NB4 (cell line): Measurements from ENCODE around the gene ATP5MG.
"Not testable (repeated sequence)": the region's sequence is repeated elsewhere in the genome, so short reads cannot be mapped to it uniquely, and the experiment has no call there.

Experiments used
- DNase-seq: peaks from one replicate; pipeline ENCODE4 v3.0.0; 2010; ENCODE audit warnings: low read depth
- H3K4me3 ChIP-seq: one replicate; pipeline ENCODE4 v1.5.1; 2011; ENCODE audit warnings: mild to moderate bottlenecking, low read depth, low read length, moderate library complexity
- CTCF ChIP-seq: IDR thresholded peaks from one replicate; pipeline ENCODE4 v1.5.1; 2012; ENCODE audit warnings: low read depth, low read length
- MAX ChIP-seq: IDR thresholded peaks from 2 replicates; pipeline ENCODE4 v1.6.1; 2011; ENCODE audit warnings: low read depth, low read length
- MYC ChIP-seq: IDR thresholded peaks from 2 replicates; pipeline ENCODE4 v1.6.1; 2011; ENCODE audit warnings: low read depth, low read length
- POLR2A ChIP-seq: IDR thresholded peaks from 2 replicates; pipeline ENCODE4 v1.6.1; 2011; ENCODE audit warnings: mild to moderate bottlenecking; ENCODE audit not compliant: insufficient read length; ENCODE audit errors: extremely low read depth

Gene ATP5MG

GRCh38 chr11:118398791-118399559 is 2.4 kb upstream of the ATP5MG start:
- no peak for TF ChIP-seq POLR2A
- TF ChIP-seq CTCF = no peak
- no peak for TF ChIP-seq MAX
- TF ChIP-seq MYC = no peak
- no peak for DNase-seq
- no peak overlapping the region for H3K4me3 ChIP-seq

GRCh38 chr11:118401880-118402590 is 629 bp downstream of the ATP5MG start:
- TF ChIP-seq MAX = no peak
- TF ChIP-seq POLR2A = no peak
- no peak for TF ChIP-seq CTCF
- no peak; the same call in 1 of the 2 replicates for TF ChIP-seq MYC
- peak overlapping the region; percentile 77 for H3K4me3 ChIP-seq
- peak; percentile 45 for DNase-seq

GRCh38 chr11:118402594-118402993 is 1.2 kb downstream of the ATP5MG start:
- H3K4me3 ChIP-seq = peak overlapping the region; percentile 77
- DNase-seq = not testable (repeated sequence)

GRCh38 chr11:118406599-118407166 is 5.3 kb downstream of the ATP5MG start:
- no peak for DNase-seq
- TF ChIP-seq MAX (no peak), CTCF (no peak), MYC (no peak), POLR2A (no peak)

GRCh38 chr11:118410055-118410745 is 8.8 kb downstream of the ATP5MG start:
- DNase-seq = no peak
- no peak overlapping the region for H3K4me3 ChIP-seq
- no peak for TF ChIP-seq MAX

More at GRCh38 chr11:118406599-118407166, 5.3 kb downstream of the ATP5MG start:
- no peak overlapping the region for H3K4me3 ChIP-seq

GRCh38 chr11:118411530-118411929 is 10.1 kb downstream of the ATP5MG start:
- H3K4me3 ChIP-seq = no peak overlapping the region
- TF ChIP-seq POLR2A (no peak), MYC (no peak), CTCF (no peak), MAX (no peak)
- no peak for DNase-seq
